GM21526 (cell line): ENCODE measurements around the gene TSEN54.
"Not testable (repeated sequence)": the region's sequence is repeated elsewhere in the genome, so short reads cannot be mapped to it uniquely, and the experiment has no call there.

Experiments
- ATAC-seq: cut with Tn5 transposase; IDR thresholded peaks from one replicate; pipeline ENCODE4 v1.9.1; 2021; ENCODE audit warnings: moderate library complexity; ENCODE audit not compliant: unreplicated experiment, low FRiP score

The TSEN54 gene

GRCh38 chr17:75516255-75516618, at the start of gene TSEN54:
Gene TSEN54, plus strand, starts transcription at chr17:75516528. Its CDS starts 33 bp downstream, at chr17:75516561.
- peak; percentile 68 for ATAC-seq

DNA sequence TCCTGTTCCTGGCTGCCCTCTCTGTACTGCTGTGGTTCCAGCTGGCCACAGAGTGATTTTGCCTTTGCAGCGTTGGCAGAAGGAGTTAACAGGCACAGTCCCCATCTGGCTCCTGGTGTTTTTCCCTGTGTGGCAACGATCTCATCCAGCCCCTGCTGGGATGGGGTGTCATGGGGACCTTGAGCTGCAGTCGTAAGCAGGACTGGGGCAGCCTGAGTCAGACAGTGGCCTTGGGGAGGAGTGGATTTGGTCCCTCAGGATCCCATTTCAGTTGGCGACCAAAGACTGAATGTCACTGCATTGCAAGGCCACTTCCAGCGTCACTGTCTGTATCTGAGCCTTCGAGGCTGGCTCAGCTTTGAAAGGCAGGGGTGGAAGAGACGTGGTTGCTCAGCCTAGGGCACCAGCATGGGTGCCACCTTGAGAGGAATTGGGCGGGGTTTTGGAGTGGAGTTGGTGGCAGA, 48.0 kb upstream of the TSEN54 start:
- no peak for ATAC-seq

DNA sequence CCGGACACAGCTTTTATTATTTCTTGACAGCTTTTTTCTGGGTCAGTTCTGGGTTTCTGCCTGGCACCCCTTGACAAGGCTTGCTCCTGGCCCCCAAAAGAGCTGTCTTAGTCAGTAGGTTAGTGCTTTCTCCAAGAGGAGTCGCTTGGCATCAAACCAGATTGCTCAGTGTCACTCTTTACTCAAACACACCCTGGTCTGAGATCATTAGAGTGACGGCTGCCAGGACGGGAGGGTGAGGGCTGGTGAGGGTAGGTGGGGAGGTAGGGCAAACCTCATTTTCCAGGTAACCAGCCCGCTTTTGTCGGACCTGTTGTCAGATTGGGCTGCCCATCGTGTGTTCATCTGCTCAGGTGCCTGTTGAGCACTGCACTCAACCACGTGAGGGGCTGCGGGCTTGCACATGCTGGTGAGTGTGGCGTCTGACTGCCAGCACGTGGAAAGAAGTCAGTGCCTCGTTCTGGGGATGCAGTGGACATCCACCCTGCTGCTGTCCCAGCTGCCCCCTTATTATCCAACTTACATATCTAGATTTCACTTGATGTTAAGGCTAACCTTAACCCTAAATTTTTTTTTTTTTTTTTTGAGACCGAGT, 47.5 kb upstream of the TSEN54 start:
- no peak for ATAC-seq

DNA sequence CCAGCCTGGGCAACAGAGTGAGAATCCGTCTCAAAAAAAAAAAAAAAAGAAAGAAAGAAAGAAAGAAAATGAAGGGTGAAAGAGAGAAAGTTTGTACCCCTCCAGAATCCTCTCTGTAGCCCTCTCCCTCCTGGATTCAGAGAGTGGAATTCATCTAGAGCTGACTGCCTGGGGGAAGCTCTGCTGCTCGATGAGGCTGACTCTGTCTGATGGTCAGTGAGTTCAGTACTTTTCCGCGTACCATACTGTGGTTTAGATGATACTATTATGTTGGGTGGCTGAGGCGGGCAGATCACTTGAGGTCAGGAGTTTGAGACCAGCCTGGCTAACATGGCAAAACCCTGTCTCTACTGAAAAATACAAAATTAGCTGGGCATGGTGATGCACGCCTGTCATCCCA, 45.1 kb upstream of the TSEN54 start:
- no peak for ATAC-seq

- no peak for ATAC-seq
Measured at GRCh38 chr17:75472119-75472518, 44.2 kb upstream of the TSEN54 start.

GRCh38 chr17:75473246-75473645, 43.1 kb upstream of the TSEN54 start:
- ATAC-seq = no peak

GRCh38 chr17:75474736-75475135, 41.6 kb upstream of the TSEN54 start:
- ATAC-seq = no peak

GRCh38 chr17:75475144-75475835, 41.0 kb upstream of the TSEN54 start:
- ATAC-seq = no peak

DNA sequence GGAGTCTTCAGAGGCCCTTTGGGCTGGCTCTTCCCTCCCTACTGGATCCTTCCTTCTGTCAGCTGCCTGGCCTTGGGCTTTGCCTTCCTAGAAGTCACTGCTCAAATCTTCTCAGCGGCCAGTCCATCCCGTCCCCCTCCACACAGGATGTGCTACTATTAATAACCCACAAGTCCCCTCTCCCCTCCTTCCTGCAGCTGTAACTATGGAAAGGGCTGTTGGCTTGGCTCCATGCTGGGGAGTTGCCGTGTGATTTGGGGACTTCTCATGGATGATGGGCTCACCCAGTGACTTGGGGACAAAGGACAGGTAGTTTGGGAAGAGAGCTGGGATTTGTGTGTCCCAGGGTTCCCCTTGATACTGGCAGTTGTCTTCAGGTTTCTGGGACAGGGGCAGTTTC, 40.5 kb upstream of the TSEN54 start:
- ATAC-seq = no peak

DNA sequence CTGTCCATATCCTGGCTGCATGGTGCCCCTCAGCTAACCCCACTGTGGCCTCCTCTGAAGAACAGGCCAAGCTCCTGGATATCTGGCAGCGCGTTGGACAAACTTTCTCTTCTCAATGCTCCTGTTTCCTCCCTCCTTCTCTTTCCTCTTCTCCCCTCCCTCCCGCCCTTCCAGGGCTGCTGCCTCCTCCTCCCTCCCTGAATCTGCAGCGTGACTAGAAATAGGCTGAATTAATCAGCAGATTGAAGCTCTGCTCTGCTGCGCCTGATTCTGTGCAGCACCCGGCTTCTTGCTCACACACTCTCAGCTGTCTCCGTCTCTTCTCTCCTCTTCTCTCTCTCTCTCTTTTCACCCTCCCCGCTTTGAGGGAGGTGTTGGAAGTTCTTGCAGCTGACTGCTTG, 40.1 kb upstream of the TSEN54 start:
- no peak for ATAC-seq

DNA sequence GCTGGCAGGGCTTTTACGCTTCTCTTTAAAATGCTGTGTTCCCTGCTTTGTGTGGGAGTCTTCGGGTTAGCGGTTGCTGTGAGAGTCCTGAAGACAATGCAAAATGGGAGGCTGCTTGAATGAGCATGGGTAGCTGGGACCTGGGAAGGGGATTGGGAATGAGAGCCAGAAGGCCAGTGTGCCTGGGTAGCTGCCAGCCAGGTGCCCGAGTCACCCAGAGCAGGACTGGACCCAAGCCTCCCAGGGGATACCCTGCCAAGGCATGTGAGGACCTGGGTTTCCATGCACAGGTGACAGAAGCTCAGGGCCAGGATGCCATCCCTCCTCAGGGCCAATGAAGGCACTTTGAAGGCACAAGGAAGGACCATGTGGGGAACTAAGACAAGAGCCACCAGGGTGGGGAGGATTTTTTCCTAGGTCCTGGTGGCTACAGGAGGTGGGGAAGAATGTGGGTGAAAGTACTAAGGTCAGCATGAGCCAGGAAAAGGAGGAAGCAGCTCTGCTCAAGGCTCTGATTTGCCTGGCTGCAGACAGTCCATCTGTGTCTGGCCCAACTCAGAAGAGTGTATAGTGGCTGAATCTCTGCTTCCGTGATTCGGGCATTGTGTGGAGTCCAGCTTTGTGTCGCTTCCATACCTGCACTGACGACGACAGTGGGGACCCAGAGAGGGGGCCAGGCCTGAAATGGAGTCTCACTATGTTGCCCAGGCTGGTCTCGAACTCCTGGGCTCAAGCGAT, 39.4 kb upstream of the TSEN54 start:
- ATAC-seq = no peak

DNA sequence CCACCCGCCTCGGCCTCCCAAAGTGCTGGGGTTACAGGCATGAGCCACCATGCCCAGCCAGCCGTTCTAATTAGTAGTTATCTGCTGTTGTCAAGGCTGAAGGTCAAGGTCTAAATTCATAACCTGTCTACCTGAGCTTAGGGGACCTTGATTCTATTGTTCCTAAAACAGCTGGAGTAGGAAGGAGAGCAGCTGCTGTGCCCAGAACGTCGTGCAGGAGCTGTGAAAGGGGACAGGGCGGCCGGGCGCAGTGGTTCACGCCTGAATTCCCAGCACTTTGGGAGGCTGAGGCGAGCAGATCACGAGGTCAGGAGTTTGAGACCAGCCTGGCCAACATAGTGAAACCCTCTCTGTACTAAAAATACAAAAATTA, 38.9 kb upstream of the TSEN54 start:
- not testable (repeated sequence) for ATAC-seq

DNA sequence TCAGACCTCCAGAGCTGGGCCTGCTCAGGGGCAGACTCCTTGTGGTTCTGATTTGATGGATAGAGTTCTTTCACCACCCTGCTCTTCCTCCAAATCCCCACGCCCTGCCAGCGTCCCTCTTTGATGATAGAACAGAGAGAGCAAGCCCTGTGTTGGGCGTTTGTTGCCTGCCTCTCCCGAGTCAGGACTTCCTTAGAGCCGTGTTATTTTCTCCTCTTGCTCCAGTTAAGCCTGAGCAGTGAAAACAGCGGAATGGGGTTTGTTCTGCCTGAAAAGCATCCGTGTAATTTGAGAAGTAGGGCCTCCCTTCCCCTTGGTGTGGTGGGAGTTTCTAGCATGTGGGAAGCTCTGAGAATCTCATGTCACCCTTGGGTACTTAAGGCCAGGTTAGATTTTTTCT, 37.8 kb upstream of the TSEN54 start:
- ATAC-seq = no peak

GRCh38 chr17:75480281-75480680, 36.0 kb upstream of the TSEN54 start:
- ATAC-seq = no peak

DNA sequence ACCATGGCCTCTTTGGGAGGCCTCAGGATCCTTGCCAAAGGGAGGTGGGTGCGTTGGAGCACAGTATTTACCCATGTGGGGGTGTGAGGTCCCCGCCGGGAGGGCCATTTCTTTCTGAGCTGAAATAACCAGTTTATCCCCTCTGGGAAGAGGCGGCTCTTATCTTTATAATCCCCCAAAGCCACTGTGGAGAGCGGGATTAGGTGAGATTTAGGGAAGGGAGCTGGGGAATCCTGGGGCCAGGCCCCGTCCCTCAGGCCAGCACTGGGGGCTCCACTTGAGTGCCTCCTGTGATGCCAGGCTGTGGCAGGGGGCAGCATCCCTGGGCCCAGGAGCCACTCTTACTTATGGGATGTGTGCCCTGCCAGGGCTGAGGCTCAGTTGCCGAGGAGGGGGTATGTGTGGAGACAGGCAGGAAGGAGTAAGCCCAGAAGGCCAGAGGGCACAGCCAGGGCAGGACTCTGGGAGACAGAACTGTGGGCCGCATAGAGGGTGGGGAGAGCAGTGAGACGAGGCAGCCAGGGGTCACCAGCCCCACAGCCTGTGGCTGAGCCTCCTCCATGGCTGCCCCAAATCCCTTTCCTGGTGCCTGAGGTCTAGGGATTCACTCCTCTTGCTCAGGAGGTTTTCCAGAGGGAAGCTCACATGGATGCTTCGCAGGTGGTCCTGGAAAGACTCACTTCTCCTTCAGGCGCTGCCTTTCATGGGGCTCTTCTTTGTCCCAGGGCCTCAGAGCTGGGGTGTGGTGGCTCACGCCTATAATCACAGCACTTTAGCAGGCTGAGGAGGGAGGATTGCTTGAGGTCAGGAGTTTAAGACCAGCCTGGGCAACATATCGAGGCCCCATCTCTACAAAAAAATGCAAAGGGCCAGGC, 34.9 kb upstream of the TSEN54 start:
- ATAC-seq = no peak

- no peak for ATAC-seq
Measured at GRCh38 chr17:75482098-75482942, 34.0 kb upstream of the TSEN54 start.

- no peak for ATAC-seq
Measured at GRCh38 chr17:75485688-75486087, 30.6 kb upstream of the TSEN54 start.

- no peak for ATAC-seq
Measured at GRCh38 chr17:75486151-75486550, 30.2 kb upstream of the TSEN54 start.

- no peak for ATAC-seq
Measured at GRCh38 chr17:75486951-75487350, 29.4 kb upstream of the TSEN54 start.
